ENCODE data around the gene PNLIPRP3.

PNLIPRP3 gene

DNA sequence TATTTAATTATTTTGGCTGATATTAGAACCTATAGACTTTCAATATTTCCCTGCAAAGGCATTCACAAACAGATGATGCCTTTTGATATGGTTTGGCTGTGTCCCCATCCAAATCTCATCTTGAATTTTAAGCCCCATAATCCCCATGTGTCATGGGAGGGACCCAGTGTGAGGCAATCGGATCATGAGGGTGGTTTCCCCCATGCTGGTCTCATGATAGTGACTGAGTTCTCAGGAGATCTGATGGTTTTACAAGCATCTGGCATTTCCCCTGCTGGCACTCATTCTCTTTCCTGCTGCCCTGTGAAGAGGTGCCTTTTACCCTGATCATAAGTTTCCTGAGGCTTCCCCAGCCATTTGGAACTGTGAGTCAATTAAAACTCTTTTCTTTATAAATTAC lies 9.3 kb upstream of the PNLIPRP3 start:
- no peak for DNase-seq (ENCODE audit: low read depth, low spot score)
- in situ Hi-C loops (cut with HindIII; ENCODE audit: low sequenced_read_pairs): no loop called here
- no peak overlapping the region for H3K4me3 ChIP-seq (ENCODE audit: low read depth, low read length)
- TF ChIP-seq CTCF (IDR thresholded peaks at IDR 0.05; ENCODE audit: low read depth, low read length): no peak

GRCh38 chr10:116421815-116422214 lies 5.8 kb upstream of the PNLIPRP3 start:
- no peak for TF ChIP-seq CTCF (IDR thresholded peaks at IDR 0.05; ENCODE audit: low read depth, low read length)
- H3K4me3 ChIP-seq (ENCODE audit: low read depth, low read length): no peak overlapping the region
- in situ Hi-C loops (cut with HindIII; ENCODE audit: low sequenced_read_pairs): no loop called here
- DNase-seq (ENCODE audit: low read depth, low spot score): no peak

DNA sequence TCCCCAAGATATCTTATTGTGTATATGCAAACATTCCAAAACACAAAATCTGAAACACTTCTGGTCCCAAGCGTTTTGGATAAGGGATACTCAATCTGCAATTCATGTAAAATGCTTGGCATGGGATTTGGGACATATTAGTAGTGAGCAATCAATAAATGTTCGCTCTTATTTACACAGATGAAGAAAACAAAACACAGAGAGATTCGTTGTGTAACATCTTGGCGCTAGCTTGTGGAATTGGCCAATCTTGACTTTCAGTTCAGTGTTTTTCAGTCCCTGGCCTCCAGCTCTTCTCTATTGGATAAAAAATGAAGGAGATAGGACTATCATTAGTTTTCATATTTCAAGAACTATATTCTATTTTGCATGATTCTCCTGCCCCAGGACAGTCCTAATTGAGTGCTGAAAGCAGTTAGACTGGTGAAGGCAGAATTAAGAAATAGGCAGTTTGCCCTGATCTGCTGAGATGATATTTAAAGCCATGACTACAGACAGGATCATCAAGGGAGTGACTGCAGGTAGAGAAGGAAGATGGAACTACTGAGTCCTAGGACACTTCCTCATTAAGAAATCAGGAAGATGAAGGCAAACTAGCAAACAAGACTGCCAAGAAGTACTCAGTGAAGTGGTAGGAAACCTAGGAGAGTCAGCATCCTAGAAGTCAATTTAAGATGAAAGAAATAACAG lies 1.8 kb downstream of the PNLIPRP3 start:
- H3K4me3 ChIP-seq (ENCODE audit: low read depth, low read length): no peak overlapping the region
- no peak for DNase-seq (ENCODE audit: low read depth, low spot score)
- in situ Hi-C loops (cut with HindIII; ENCODE audit: low sequenced_read_pairs): no loop called here
- no peak for TF ChIP-seq CTCF (IDR thresholded peaks at IDR 0.05; ENCODE audit: low read depth, low read length)

GRCh38 chr10:116430288-116430687 lies 2.6 kb downstream of the PNLIPRP3 start:
- in situ Hi-C loops (cut with HindIII; ENCODE audit: low sequenced_read_pairs): no loop called here
- no peak overlapping the region for H3K4me3 ChIP-seq (ENCODE audit: low read depth, low read length)
- DNase-seq (ENCODE audit: low read depth, low spot score): no peak
- TF ChIP-seq CTCF (IDR thresholded peaks at IDR 0.05; ENCODE audit: low read depth, low read length): no peak

GRCh38 chr10:116431598-116431997 lies 4.0 kb downstream of the PNLIPRP3 start:
- no peak overlapping the region for H3K4me3 ChIP-seq (ENCODE audit: low read depth, low read length)
- in situ Hi-C loops (cut with HindIII; ENCODE audit: low sequenced_read_pairs): no loop called here
- no peak for DNase-seq (ENCODE audit: low read depth, low spot score)
- no peak for TF ChIP-seq CTCF (IDR thresholded peaks at IDR 0.05; ENCODE audit: low read depth, low read length)

GRCh38 chr10:116437076-116437692 lies 9.5 kb downstream of the PNLIPRP3 start:
- H3K4me3 ChIP-seq (ENCODE audit: low read depth, low read length): no peak overlapping the region
- no peak for DNase-seq (ENCODE audit: low read depth, low spot score)
- TF ChIP-seq CTCF (IDR thresholded peaks at IDR 0.05; ENCODE audit: low read depth, low read length): no peak
- in situ Hi-C loops (cut with HindIII; ENCODE audit: low sequenced_read_pairs): no loop called here

Data from astrocyte of the spinal cord (primary cell).